Fibroblast of pulmonary artery (primary cell): ENCODE measurements around the gene COL12A1.
A peak's percentile ranks its signal among the peaks of the same experiment; 100 is the strongest.

Source experiments
- DNase-seq: peaks from one replicate; pipeline ENCODE4 v3.0.0-alpha.2; 2010; ENCODE audit warnings: low read depth
- H3K4me3 ChIP-seq: replicated peaks from 2 replicates; pipeline ENCODE4 v1.5.1; 2011; ENCODE audit warnings: low read depth, mild to moderate bottlenecking, control low read depth, low read length, moderate library complexity
- CTCF ChIP-seq: IDR thresholded peaks from 2 replicates; pipeline ENCODE4 v1.5.1; 2011; ENCODE audit warnings: mild to moderate bottlenecking, control low read depth, low read length, inconsistent platforms; ENCODE audit errors: missing control alignments

Gene COL12A1

GRCh38 chr6:75206576-75207342, 906 bp upstream of the COL12A1 start:
- peak overlapping the region; percentile 67 for H3K4me3 ChIP-seq
- no peak for TF ChIP-seq CTCF
- DNase-seq, result peak; percentile 43

GRCh38 chr6:75204959-75205775, 686 bp downstream of the COL12A1 start:
- H3K4me3 ChIP-seq, result peak overlapping the region; percentile 67
- peak; percentile 79 for DNase-seq
- TF ChIP-seq CTCF, result no peak

GRCh38 chr6:75204217-75204958, 1.5 kb downstream of the COL12A1 start:
- H3K4me3 ChIP-seq, result peak overlapping the region; percentile 67
- peak; percentile 97 for DNase-seq
- peak; percentile 81 for TF ChIP-seq CTCF

GRCh38 chr6:75203721-75204120, 2.1 kb downstream of the COL12A1 start:
- H3K4me3 ChIP-seq, result peak overlapping the region; percentile 67
- no peak for TF ChIP-seq CTCF
- peak; percentile 49 for DNase-seq

- TF ChIP-seq CTCF, result no peak
- peak; percentile 29 for DNase-seq
- H3K4me3 ChIP-seq, result peak overlapping the region; percentile 50
Observed at GRCh38 chr6:75202676-75203131, 3.1 kb downstream of the COL12A1 start.

- peak; percentile 6 for TF ChIP-seq CTCF
- peak overlapping the region; percentile 50 for H3K4me3 ChIP-seq
- DNase-seq, result peak; percentile 37
Observed at GRCh38 chr6:75201901-75202672, 3.8 kb downstream of the COL12A1 start.
